DMS153 (cell line): ENCODE data around the gene LIMCH1.

ENCODE experiments used
- DNase-seq: peaks from one replicate; lab custom pipeline; 2025; lab: John Stamatoyannopoulos, UW

LIMCH1 gene

DNA sequence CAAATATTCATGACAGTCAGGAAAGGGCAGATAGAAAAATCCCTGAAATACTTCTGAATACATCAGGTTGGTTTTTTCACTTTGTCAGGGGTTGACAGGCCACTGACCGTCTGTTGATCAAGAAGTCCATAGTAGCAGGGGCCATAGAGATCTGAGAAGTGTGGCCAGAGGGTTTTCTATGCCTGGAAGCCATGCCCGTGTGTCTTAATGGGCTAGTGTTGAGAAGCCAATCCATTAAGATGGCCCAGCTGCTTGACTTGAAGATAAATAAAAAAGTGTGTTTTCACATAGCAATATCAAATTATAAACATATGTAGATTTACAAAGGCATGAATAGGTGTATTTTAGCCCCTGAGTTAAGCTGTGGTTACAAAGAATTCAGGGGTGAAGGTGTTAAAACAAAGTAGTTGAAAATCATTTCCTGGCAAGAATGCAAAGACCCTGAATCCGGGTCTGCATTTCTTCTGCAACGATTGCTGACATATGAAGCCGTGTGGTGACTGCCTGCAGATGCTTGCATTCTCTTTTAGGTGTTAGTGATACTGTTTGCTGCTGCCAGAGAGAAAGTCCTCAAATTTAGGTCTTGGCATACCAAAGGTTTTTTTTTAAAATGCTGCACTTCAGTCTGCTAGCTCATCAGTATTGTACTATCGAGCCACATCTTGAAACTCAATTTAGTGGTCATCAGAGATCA is 9.3 kb upstream of the LIMCH1 start:
- DNase-seq: no peak

DNA sequence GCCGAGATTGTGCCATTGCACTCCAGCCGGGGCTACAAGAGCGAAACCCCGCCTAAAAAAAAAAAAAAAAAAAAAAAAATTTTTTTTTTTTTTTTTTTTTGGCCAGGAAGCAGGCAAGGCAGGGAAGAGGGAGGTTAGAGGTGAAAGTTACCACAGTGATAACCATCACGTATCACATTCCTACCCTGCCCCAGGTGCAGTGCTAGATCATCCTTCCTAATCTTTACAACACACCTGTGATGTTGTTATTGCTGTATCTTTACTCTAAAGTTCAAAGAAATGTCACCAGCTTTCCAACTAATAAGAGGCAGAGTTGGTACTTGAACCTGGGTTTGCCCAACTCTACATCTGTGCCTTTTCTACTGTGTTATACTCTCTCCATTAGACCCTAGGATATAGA is 7.2 kb upstream of the LIMCH1 start:
- DNase-seq: no peak

DNA sequence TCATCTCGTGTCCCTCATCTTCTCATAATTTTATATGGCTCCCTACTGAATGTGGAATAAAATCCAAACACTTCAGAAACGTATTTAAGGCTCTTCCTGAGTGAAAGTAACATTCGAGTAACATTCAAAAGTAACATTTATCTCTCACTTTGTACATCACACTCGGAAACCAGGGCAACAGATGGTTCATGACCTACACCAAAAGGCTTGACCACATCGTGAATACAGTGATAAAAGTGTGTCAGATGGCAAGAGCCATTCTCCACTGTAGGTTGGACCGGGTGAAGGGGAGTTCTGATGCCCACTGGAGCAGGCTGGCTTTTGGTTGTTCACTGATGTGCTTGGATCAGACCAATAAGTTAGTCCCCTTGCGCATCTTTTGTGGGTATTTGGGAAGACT is 5.6 kb upstream of the LIMCH1 start:
- no peak for DNase-seq

DNA sequence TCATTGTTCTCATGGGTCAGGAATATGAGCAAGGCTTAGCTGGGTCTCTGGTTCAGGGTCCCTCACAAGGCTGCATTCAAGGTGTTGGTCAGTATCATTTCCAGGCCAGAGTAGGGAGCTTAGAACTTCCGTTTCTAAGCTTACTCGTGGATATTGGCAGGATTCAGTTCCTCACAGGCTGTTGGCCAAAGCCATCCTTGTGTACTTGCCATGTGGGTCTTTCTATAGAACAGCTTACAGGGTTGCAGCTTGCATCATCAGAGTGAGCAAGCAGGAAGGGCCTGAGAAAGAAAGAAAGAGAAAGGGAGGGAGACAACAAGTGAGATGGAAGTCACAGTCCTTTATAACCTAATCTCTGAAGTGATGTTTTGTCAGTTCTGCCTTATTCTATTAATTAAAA is 5.1 kb upstream of the LIMCH1 start:
- DNase-seq: no peak

DNA sequence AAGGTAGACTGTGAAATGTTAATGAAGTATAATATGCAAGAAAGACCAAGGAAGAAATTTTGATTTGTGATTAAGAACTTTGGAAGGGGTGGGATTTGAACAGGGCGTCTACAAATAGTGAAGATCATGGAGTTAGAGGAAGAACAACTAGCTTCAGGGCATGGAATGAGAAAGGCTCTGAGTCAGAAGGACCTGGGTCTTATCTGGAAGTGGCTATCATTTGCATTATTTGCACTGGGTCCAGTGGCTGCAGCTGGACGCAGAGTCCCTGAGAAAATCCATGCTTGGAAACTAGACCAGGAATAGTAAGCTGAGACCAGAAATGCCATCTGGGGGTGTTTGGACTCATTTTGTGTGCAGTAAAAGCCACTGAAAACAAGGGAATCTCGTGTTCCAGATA is 4.3 kb upstream of the LIMCH1 start:
- DNase-seq: no peak

DNA sequence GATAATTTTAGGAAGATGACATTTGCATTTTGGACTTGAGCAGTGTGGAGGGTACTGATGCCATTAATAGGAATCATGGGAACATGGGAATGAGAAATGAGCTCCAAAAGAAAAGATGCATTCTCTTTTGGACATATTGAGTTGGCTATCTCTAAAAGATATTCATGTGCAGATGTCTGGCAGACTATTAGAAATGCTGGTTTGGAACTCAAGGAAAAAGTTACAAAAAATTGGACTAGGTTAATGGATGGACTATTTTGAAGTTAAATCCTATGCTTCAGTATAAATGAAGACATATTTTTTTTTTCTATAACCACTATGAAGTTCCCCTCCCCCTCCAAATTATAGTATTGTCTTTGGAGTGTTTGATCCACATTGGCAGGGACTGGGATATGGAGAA is 3.6 kb upstream of the LIMCH1 start:
- no peak for DNase-seq

DNA sequence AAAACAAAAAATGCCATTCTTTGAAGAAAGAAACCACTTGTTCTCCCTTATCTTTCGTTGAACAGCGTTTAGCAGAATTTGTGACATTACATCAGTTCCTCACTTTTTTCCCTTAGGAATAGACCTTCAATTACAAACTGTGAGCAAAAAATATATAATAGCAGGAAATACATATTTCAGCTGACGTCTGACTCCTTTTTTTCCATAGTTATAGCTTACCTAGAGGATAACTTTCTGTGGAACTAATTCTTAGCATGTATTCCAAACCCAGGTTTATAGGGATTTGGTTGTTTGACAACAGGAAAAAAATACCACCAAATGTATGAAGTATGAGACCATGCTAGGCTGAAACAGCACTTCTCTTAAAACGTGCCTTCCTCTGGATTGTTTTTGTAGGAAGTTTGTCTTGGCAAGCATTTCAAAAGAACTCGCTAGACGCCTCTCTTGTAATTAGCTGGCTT is 2.0 kb upstream of the LIMCH1 start:
- no peak for DNase-seq

DNA sequence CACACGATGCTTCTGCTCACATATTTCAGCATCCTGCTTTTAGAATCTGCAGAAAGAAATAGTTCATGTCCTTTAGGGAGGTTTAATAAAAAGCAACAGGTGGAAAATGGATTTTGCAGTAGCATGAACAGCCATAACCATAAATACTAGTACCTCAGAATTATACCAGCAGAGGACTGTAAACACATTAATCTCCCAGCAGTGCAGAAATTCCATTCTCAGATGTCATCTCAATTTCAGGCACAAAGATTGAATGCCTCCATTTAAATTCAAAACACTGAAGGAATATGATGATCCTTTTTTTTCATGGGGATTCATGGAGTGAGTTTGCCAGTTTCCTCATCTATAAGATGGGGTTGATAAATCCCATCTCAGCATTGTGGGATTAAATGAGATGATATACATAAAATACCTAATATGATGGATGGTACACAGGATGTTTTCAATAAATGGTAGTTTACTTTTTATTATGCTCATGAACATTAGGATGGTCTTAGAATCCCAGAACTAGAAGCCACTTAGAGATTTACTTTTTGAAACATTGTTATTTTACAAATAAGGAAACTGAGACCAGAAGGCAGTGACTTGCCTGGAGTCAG is 566 bp upstream of the LIMCH1 start:
- DNase-seq: no peak

DNA sequence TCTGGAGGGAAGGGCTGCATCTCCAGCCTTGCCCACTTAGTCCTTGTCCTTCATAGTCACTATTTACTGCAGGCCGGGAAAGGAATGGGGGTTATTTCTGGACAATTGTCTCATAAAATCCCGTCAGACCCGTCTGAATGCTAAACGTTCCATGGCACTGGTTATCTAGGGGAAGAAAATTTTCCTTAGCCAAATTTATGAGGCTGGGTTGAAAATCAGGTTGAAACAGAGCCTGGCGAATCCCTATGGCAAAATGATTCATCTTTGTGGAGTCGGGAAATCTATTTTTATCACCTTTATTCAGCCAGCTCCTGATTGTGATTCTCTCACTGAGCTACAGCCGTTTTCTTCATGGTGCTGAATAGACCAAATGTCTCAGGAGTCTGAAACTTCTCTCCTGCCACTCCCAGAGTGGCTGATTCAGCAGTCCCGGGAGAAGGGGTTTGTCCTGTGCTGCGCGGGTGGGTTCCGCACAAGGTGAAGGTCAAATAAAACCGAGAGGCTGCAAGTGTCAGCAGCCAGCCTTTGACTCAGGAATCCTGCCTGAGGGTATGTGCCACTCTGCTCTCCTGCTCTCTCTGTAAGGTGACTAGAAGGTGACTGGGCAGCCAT is 1.0 kb downstream of the LIMCH1 start:
- no peak for DNase-seq

DNA sequence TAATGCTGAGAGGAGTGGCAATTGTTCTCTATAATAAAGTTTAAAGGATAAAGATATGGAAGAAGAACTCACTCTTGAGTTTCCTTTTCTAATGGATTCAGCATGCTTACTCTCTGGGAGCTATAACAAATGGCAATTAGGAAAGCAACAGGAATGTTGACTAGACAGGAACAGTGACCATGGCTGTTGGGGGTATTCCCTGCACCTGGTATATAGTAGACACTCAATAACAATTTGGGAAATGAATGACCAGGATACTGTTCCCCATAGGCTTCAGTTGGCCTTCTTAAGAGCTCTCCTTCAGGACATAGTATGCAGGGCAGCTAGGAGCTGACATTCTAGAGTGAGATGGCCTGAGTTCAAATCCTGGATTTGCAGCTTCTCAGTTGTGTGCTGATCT is 1.8 kb downstream of the LIMCH1 start:
- no peak for DNase-seq

DNA sequence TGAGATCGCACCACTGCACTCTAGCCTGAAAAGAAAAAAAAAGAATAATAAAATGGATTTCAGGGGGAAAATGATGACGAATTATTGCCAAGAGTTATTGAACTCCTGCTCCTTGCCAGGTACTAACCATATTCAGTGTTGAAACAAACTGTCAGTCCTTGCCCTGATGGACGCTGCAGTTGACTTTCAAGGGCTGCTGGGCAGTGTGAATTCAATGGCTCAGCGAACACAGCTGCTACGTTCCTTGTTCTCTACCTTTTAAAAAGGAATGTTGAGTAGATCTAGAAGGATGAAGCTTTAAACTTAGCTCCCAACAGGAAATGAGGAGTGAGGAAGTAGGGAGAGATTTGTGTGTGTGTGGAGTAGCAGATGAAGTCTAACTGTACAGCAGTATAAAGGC is 2.7 kb downstream of the LIMCH1 start:
- DNase-seq: no peak

DNA sequence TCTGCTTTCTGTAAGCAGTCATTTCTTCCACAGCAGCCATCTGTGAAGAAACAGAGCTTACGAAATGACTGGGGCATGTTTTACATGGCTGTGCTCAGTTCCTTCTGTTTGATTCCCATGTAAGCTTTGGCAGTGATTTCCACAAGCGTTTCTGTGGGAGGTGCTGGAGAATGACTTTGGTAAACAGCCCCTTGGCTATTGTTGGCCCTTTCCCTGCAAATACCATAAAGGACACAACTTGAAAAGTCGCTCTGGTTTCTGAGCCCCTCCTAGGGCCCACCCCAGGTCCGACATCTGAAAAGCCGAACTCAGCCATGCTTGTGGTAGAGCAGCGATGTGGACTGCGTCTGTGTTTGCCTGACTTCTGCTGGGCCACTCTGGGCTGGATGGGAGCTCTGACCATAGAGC is 3.7 kb downstream of the LIMCH1 start:
- DNase-seq: no peak

DNA sequence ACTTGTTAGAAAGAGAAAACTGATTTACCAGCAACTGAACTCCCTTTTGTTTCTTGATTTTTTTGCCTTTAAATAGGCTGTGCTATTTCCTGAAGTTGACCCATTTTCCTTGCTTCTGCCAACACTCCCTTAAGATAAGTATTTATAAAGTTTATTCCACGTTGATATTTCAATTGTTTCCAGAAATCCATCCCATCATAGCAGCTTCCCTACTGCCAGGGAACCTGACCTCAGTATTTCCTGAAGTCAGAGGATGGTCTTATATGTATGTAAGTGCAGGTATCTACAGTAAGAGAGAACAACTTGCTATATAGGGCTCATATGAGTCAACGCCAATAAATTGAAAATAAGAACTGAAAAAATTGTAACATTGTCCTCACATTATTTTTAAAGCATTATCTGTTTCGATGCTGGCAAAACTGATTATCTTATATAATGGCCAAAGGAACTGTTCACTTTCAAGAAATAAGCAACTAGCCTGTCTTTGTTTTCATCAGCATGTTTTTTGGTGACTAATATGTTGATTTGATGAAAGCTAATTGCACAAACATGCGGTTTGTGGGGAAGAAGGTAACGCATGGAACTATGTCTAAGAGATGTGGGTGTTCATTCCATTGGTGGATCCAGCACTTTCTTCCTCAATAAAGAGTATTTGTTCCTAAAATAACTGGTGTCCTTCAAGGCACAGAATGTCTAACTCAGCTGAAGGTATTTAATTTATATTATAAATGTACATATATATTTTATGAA is 4.7 kb downstream of the LIMCH1 start:
- no peak for DNase-seq

DNA sequence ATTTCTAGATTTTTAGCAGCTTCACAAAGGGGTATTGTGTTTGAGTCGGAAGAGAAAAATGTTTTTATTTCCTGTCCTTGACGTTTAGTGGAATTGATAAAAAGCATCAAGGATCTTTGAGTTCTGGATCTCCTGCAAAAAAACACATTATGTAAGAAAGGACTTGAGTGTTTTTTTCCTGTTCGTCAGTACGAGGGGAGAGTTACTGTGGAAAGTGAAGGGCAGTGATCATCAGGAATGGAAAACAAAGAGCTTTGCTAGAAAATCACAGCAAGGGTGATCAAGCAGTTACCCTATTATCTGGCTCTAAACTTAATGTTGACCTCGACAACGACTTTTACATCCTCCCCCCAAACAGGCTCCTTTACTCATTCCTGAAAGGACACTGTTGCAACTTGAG is 7.3 kb downstream of the LIMCH1 start:
- DNase-seq: no peak

DNA sequence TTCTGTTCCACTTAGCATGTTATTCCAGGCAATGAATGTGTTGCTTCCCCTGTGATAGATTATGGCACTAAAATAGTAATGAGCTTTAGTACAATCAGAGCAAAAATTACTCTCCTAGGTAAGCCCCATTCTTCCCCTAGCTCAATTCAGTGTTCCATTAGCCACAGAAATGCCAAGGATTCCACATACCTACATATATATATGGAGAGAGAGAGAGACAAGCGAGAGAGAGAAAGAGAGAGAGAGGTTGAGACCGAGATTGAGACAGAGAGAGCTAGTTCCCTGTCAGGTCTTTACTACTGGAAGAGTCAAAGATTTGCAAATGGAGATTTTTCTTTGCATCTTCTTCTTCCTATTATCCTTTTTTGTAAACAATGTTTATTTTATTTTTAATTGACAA is 8.7 kb downstream of the LIMCH1 start:
- DNase-seq: no peak

DNA sequence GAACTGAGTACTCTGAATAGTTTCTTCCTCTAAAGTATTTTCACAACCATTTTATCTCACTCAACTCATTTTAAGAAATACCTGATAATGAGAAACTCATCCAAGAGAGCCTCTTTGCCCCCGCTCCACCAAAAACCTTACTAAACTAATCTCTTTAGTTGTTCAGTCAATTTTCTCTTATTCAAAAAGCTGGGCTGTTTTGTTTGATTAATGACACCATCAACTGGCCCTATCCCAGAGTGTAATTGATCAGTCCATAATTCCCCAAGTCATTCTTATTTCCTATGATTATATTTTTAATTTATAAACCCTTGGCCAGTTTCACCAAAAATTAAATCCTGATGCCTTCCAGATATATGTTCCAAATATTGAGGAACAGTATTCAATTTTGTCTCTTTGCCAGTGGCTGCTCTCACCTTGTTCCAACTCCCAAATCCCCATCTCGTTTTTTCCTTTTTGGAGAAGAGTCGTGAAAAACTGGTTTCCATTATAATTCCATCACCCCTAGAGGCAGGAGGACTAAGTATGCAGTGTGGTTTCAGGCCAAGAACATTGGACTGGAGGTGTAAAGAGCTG is 10.4 kb downstream of the LIMCH1 start:
- DNase-seq: no peak

DNA sequence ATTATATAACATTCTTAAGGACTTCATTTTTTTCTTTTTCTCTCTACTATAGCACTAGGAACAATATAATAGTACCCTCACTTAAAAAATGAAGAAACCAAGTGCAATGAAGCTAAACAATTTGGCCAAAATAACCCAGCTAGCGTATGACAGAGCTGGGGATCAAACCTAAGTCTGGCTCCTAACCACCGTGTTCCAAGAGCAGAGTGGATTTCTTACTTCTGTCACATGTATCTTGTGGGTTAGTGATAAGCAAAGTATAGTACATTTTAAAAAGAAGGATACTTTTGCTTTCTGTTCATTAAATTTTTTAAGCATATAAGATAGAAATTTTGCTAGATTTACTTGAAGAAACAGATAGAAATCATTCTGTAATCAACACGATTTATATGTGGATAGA is 11.5 kb downstream of the LIMCH1 start:
- DNase-seq: no peak

DNA sequence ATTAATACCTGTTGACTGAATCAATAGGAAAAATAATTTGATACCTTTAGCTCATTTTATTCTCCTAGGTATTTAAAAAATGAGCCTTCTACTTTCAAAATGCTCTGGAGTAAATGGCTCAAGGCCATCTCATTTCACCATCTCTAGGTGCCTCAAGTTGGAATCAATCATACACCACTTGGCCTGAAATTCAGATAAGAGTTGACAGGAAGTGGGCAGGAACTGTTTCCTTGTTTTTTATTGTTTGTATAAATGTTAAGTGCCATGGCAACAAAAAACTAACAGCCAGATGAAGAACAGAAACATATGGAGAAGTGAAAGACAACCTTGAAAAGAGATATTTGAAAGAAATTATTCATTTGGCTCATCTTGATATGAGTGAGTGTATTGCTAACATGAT is 12.4 kb downstream of the LIMCH1 start:
- peak; percentile 2 for DNase-seq

DNA sequence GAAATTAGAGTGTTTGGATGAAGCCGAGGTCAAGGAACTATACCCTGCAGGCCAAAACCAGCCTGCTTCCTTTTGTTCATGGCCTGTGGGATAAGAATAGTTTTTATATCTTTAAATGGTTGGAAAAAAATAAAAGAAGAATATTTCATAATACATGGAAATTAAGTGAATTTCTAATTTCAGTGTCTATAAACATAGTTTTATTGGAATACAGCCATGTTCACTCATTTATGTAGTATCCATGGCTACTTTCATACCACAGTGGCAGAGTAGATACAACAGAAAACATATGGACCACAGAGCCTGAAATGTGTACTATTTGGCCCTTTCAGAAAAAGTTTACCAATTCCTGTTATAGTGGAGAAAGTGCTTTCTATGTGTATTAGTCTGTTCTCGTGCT is 13.6 kb downstream of the LIMCH1 start:
- DNase-seq: no peak

DNA sequence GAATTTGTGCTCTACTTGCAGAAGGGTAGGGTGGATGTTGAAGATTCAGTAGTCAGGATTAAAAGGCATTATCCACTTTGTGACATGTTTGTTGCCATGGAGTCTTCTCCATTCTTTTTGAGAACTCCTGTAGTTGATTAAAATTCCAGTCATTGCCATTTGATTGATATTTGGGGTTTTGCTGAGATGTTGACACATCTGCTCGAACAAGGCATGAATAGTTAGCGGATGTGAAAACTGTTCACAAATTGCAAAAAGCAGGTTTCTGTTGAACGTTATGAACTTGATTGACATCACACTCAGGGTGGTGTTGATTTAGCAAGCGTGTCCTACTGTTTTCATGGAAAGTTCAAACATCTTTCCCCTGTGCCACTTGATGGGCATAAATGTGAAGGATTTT is 16.9 kb downstream of the LIMCH1 start:
- DNase-seq: no peak

DNA sequence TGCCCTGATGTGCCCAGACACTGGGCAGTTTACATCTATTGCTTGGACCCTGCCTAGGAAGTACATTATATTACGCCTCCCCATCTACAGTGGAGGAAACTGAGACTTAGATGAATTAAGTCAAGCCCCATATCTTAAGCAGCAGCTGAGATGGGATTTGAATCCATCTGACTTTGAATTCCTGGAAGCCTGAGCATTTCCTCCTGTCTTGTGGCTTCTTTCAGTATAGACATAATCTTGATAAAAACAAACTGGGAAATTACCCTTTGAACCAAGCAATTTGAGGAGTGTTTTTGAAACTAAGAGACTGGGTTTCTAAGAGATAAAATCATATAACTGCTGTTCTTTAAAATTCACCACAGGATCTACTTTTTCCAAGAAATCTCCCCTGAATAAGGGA is 18.6 kb downstream of the LIMCH1 start:
- DNase-seq: no peak

DNA sequence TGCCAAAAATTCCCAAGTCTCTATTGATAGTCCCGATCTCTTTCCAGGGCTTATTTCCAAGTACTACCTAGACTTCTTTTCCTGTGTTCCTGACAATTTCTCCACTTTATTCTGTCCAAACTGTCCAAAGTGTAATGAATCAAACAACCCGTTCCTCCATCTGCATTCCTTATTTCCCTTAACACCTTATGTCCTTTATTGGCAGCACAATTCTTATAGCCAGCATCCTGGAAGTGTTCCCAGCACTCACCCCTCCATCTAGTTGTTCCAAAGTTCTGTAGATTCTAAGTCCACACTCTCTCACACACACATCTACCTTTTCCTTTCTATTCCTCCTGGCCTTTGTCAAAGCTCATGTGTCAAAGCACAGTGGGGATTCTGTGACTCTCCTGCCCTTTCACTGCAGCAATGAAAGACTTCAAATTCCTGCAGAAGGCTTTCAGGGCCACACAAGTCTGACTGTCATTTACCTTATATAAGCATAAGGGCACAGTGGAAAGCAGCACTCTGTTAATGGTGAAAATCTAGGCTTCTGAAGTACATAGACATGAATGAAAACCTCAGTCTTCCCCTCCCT is 22.1 kb downstream of the LIMCH1 start:
- DNase-seq: no peak
